KMS-11 (cell line): ENCODE results near the gene DNAJC12.

Experiments used
- H2AFZ ChIP-seq: fragments of 200-600 bp; sonication (generic); 2 replicates; pipeline ENCODE4 v1.6.1; 2016; ENCODE audit warnings: antibody characterized with exemption, mixed run types, low read depth
- H3K27ac ChIP-seq: fragments of 200-600 bp; sonication (generic); 2 replicates; pipeline ENCODE4 v1.6.1; 2016; ENCODE audit warnings: mild to moderate bottlenecking, mixed run types
- H3K27me3 ChIP-seq: fragments of 200-600 bp; sonication (generic); 2 replicates; pipeline ENCODE4 v1.6.1; 2017; ENCODE audit warnings: mild to moderate bottlenecking, low read depth, mixed run types, moderate library complexity; ENCODE audit not compliant: insufficient read depth
- H3K36me3 ChIP-seq: fragments of 200-600 bp; sonication (generic); 2 replicates; pipeline ENCODE4 v1.6.1; 2017; ENCODE audit warnings: mild to moderate bottlenecking, mixed run types; ENCODE audit not compliant: insufficient read depth
- H3K4me1 ChIP-seq: fragments of 200-600 bp; sonication (generic); 2 replicates; pipeline ENCODE4 v1.6.1; 2016; ENCODE audit warnings: mild to moderate bottlenecking, low read depth, mixed run types; ENCODE audit not compliant: poor library complexity, severe bottlenecking
- H3K4me2 ChIP-seq: fragments of 200-600 bp; sonication (generic); 2 replicates; pipeline ENCODE4 v1.7.0; 2016; ENCODE audit warnings: mild to moderate bottlenecking, mixed run types
- H3K4me3 ChIP-seq: fragments of 200-600 bp; sonication (generic); IDR thresholded peaks from 2 replicates; pipeline ENCODE4 v1.6.1; 2017; ENCODE audit warnings: low read depth, low read length, mixed read lengths; ENCODE audit not compliant: insufficient read depth
- H3K79me2 ChIP-seq: fragments of 200-600 bp; sonication (generic); 2 replicates; pipeline ENCODE4 v1.6.1; 2016; ENCODE audit warnings: low read depth, mixed run types; ENCODE audit not compliant: insufficient read depth
- H3K9ac ChIP-seq: fragments of 200-600 bp; sonication (generic); 2 replicates; pipeline ENCODE4 v1.6.1; 2016; ENCODE audit warnings: mild to moderate bottlenecking, mixed run types
- H4K20me1 ChIP-seq: fragments of 200-600 bp; sonication (generic); 2 replicates; pipeline ENCODE4 v1.6.1; 2016; ENCODE audit warnings: mild to moderate bottlenecking, mixed run types; ENCODE audit not compliant: insufficient read depth
- TF ChIP-seq, protein P1 (sequence below): fragments of 200-600 bp; sonication (generic); conservative IDR thresholded peaks from 2 replicates; pipeline ENCODE4 v1.6.1; 2017; ENCODE audit warnings: low read depth, mild to moderate bottlenecking, antibody characterized with exemption, low read length, moderate library complexity, mixed read lengths

Gene DNAJC12

DNA sequence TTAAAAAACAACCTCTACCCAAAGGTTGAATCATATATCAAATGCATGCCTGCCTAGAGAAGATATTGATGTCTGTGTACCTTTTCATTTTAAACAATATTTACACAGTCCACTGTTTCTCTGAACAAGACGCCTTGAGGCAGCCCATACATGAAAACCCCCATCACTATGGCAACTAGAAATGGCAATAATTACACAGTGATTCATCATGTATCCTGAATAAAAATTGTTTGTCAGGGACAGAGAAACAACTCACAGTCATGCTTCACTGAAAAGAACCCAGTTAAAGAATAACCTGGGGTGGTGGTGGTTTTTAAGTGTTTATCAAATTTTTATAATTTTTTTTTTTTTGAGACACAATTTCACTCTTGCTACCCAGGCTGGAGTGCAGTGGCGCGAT is 19.7 kb downstream of the DNAJC12 start:
- H3K79me2 ChIP-seq: no peaks in the 10 kb centered on the region
- TF ChIP-seq, protein P1, sequence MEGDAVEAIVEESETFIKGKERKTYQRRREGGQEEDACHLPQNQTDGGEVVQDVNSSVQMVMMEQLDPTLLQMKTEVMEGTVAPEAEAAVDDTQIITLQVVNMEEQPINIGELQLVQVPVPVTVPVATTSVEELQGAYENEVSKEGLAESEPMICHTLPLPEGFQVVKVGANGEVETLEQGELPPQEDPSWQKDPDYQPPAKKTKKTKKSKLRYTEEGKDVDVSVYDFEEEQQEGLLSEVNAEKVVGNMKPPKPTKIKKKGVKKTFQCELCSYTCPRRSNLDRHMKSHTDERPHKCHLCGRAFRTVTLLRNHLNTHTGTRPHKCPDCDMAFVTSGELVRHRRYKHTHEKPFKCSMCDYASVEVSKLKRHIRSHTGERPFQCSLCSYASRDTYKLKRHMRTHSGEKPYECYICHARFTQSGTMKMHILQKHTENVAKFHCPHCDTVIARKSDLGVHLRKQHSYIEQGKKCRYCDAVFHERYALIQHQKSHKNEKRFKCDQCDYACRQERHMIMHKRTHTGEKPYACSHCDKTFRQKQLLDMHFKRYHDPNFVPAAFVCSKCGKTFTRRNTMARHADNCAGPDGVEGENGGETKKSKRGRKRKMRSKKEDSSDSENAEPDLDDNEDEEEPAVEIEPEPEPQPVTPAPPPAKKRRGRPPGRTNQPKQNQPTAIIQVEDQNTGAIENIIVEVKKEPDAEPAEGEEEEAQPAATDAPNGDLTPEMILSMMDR: no peak
- no peak overlapping the region for H2AFZ ChIP-seq
- H4K20me1 ChIP-seq: no peaks in the 10 kb centered on the region
- H3K27ac ChIP-seq: no peak overlapping the region
- no peaks in the 10 kb centered on the region for H3K36me3 ChIP-seq
- H3K4me3 ChIP-seq: no peak overlapping the region
- H3K4me2 ChIP-seq: no peak overlapping the region
- H3K9ac ChIP-seq: no peak overlapping the region
- H3K4me1 ChIP-seq: no peaks in the 10 kb centered on the region
- no peaks in the 10 kb centered on the region for H3K27me3 ChIP-seq

DNA sequence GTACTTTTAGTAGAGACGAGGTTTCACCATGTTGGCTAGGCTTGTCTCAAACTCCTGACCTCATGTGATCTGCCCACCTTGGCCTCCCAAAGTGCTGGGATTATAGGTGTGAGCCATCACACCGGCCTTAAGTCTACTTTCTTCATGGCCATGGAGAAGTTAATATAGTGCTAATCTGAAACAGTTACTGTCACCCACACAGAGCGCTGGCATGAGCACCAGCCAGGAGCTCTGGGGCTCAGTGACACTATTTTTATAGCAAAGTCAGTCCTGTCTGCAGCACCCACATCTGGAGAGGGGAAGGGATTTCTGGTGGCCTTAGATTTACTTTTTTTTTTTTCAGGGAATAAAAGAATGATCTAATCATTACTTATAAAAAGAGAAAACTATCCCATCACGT is 21.3 kb downstream of the DNAJC12 start:
- Histone ChIP-seq H2AFZ (no peak overlapping the region), H3K4me3 (no peak overlapping the region), H3K9ac (no peak overlapping the region), H3K36me3 (no peaks in the 10 kb centered on the region), H3K4me2 (no peak overlapping the region), H4K20me1 (no peaks in the 10 kb centered on the region), H3K4me1 (no peaks in the 10 kb centered on the region), H3K79me2 (no peaks in the 10 kb centered on the region), H3K27me3 (no peaks in the 10 kb centered on the region), H3K27ac (no peak overlapping the region)
- TF ChIP-seq, protein P1: no peak

- Histone ChIP-seq H2AFZ (no peak overlapping the region), H3K79me2 (no peaks in the 10 kb centered on the region), H3K4me3 (no peak overlapping the region), H3K4me2 (no peak overlapping the region), H3K9ac (no peak overlapping the region), H3K36me3 (no peaks in the 10 kb centered on the region), H3K4me1 (no peaks in the 10 kb centered on the region), H3K27ac (no peak overlapping the region), H4K20me1 (no peaks in the 10 kb centered on the region), H3K27me3 (no peaks in the 10 kb centered on the region)
- TF ChIP-seq, protein P1: no peak
These were observed 22.4 kb downstream of the DNAJC12 start for GRCh38 chr10:67815571-67816059.

GRCh38 chr10:67812007-67812406 is 26.0 kb downstream of the DNAJC12 start:
- Histone ChIP-seq H3K27me3 (no peaks in the 10 kb centered on the region), H3K9ac (no peak overlapping the region), H3K36me3 (no peaks in the 10 kb centered on the region), H4K20me1 (no peaks in the 10 kb centered on the region), H3K27ac (no peak overlapping the region), H3K4me3 (no peak overlapping the region), H3K4me2 (no peak overlapping the region), H3K79me2 (no peaks in the 10 kb centered on the region), H3K4me1 (no peaks in the 10 kb centered on the region), H2AFZ (no peak overlapping the region)
- TF ChIP-seq, protein P1: no peak
